ENCODE measurements around the gene PLIN4.

Gene PLIN4

GRCh38 chr19:4510435-4511255 lies 7.6 kb downstream of the PLIN4 start:
- H3K4me3 ChIP-seq (ENCODE audit: low read length), result no peak overlapping the region
- TF ChIP-seq CTCF (conservative IDR thresholded peaks at IDR 0.05; ENCODE audit: low read length), result no peak
- no peak for DNase-seq (ENCODE audit: low read depth)

GRCh38 chr19:4508698-4509097 lies 9.6 kb downstream of the PLIN4 start:
- no peak for DNase-seq (ENCODE audit: low read depth)
- H3K4me3 ChIP-seq (ENCODE audit: low read length), result no peak overlapping the region
- no peak for TF ChIP-seq CTCF (conservative IDR thresholded peaks at IDR 0.05; ENCODE audit: low read length)

GRCh38 chr19:4507804-4508203 lies 10.5 kb downstream of the PLIN4 start:
- no peak for TF ChIP-seq CTCF (conservative IDR thresholded peaks at IDR 0.05; ENCODE audit: low read length)
- DNase-seq (ENCODE audit: low read depth), result no peak
- H3K4me3 ChIP-seq (ENCODE audit: low read length), result no peak overlapping the region

GRCh38 chr19:4507150-4507452 lies 11.2 kb downstream of the PLIN4 start:
- TF ChIP-seq CTCF (conservative IDR thresholded peaks at IDR 0.05; ENCODE audit: low read length), result no peak
- no peak overlapping the region for H3K4me3 ChIP-seq (ENCODE audit: low read length)
- DNase-seq (ENCODE audit: low read depth), result no peak

- no peak for TF ChIP-seq CTCF (conservative IDR thresholded peaks at IDR 0.05; ENCODE audit: low read length)
- DNase-seq (ENCODE audit: low read depth), result peak; percentile 37
- H3K4me3 ChIP-seq (ENCODE audit: low read length), result no peak overlapping the region
Measured at GRCh38 chr19:4506449-4507149, 11.7 kb downstream of the PLIN4 start.

- no peak for DNase-seq (ENCODE audit: low read depth)
- TF ChIP-seq CTCF (conservative IDR thresholded peaks at IDR 0.05; ENCODE audit: low read length), result no peak
- H3K4me3 ChIP-seq (ENCODE audit: low read length), result no peak overlapping the region
Measured at GRCh38 chr19:4505570-4506448, 12.5 kb downstream of the PLIN4 start.
